Heart right ventricle (tissue), 16 donors: ENCODE data around the gene MRPL21. TPM values are rescaled to one million over a fixed set of nuclear protein-coding genes. Genes with fewer than 3 reads are reported as not detected.

ENCODE experiments used
- ATAC-seq, 8 donors: fragments of 200-7000 bp; cut with Tn5 transposase; one replicate each; pipeline ENCODE4 v1.9.1; 2020; ENCODE audit warnings: mild to moderate bottlenecking in 8 of 8, moderate library complexity in 8 of 8, moderate number of reproducible peaks in 1 of 8
- DNase-seq, 2 donors: peaks; one replicate each; pipeline ENCODE4 v3.0.0-alpha.2; 2020
- H3K27ac ChIP-seq, 10 donors: fragments of 200-600 bp; sonication (generic) in 2 of 10; one replicate each; pipeline versions ENCODE4 v1.5.0 to v1.8.0; 2020 to 2022; ENCODE audit warnings: mild to moderate bottlenecking in 3 of 10
- H3K27me3 ChIP-seq, 7 donors: fragments of 200-600 bp; one replicate each; pipeline ENCODE4 v1.8.0; 2021 to 2022; ENCODE audit warnings: mild to moderate bottlenecking in 2 of 7
- H3K36me3 ChIP-seq, 9 donors: fragments of 200-600 bp; sonication (generic) in 1 of 9; one replicate each; pipeline versions ENCODE4 v1.5.0 to v1.8.0; 2020 to 2022; ENCODE audit warnings: mild to moderate bottlenecking in 2 of 9
- H3K4me1 ChIP-seq, 9 donors: fragments of 200-600 bp; sonication (generic) in 1 of 9; one replicate each; pipeline versions ENCODE4 v1.5.0 to v1.8.0; 2020 to 2022; ENCODE audit warnings: mild to moderate bottlenecking in 4 of 9
- H3K4me3 ChIP-seq, 10 donors: fragments of 200-600 bp; sonication (generic) in 2 of 10; one replicate each; pipeline versions ENCODE4 v1.5.0 to v1.8.0; 2020 to 2022; ENCODE audit warnings: mild to moderate bottlenecking in 7 of 10, moderate library complexity in 2 of 10
- H3K9me3 ChIP-seq, 11 donors: fragments of 200-600 bp in 10 of 11; sonication (generic) in 2 of 11; one replicate each; pipeline versions ENCODE4 v1.5.0 to v1.8.0; 2013 to 2022; ENCODE audit warnings: mild to moderate bottlenecking in 2 of 11, control low read depth in 1 of 11, moderate library complexity in 1 of 11
- WGBS, 2 donors: extraction: QIAGEN DNeasy Blood & Tissue Kit; methylation state at CpG; one replicate each; pipeline ENCODE4 v1.1.7; 2013; ENCODE audit warnings: inconsistent platforms in 1 of 2; 5-methylcytosine and 5-hydroxymethylcytosine counted together
- intact Hi-C, 10 donors: fragments of 100-400 bp; cut with DNase I; formaldehyde crosslinking; loops; one replicate each; pipeline versions ENCODE4 v1.11.1 to v1.14.2; 2022
- long read RNA-seq, 3 donors: library from polyadenylated mRNA; unstranded; transcript quantifications; one replicate each; pipeline ENCODE4 v2.0.0, GENCODE V29; 2020 to 2021
- polyA plus RNA-seq, 2 donors: library from polyadenylated mRNA; stranded (reverse); fragments of 200-250 nt; gene quantifications; one replicate each; pipeline ENCODE4 v1.2.3, GENCODE V29; 2013
- total RNA-seq, 10 donors: library from RNA; stranded (reverse); fragmentation: NEBNext Ultra II Directional in 3 of 10; extraction: Animal tissue kit (Norgen Biotek cat#: 25700) in 3 of 10; gene quantifications; one replicate each; pipeline versions ENCODE4 v1.2.1 to v1.2.4, GENCODE V29; 2021 to 2023
- TF ChIP-seq, protein P1 (sequence below), 9 donors: fragments of 200-600 bp; sonication (generic) in 2 of 9; IDR thresholded peaks; one replicate each; pipeline versions ENCODE4 v1.5.0 to v1.8.0; 2021 to 2022; ENCODE audit warnings: antibody characterized with exemption in 9 of 9, mild to moderate bottlenecking in 5 of 9, moderate library complexity in 1 of 9
- donor health status: Arrhythmogenic right ventricular cardiomyopathy.
- donor health status: ischemic (EF 13 %, LVEDD 7.1; RV severe dilation, severe dysfunction).
- donor health status: healthy with polysubstance abuse.
- donor health status: DM: no; HTN: yes; CAD: no.
- donor health status: DM: no; HTN: no; CAD: no.
- donor health status: ischemic (EF 25% LVEDD 6.9; RV normal size, moderate dysfunction).
- donor health status: ischemic (EF 25% LVEDD 5.7; RV mildly dilated, moderate dysfunction).
- donor health status: healthy.
- donor health status: DM: yes; HTN: yes; CAD: no.
- donor health status: Ischemic cardiomyopathy.
- donor health status: ischemic (EF 35%, LVEDD 5.7; RV mildly dilated, moderate dysfunction).
- donor health status: nonischemic (EF 11% LVEDD 7.7; RV severe dilation, severe dysfunction).
- donor health status: DM: yes; HTN: yes; CAD: no.
- donor health status: PGD.
- donor health status: ischemic (EF 29% LVEDD 5.4; RV normal size, mild dysfunction).
- donor health status: nonischemic (EF 23%, LVEDD 6.1; RV moderate dilation, normal function).

The MRPL21 gene
- total RNA-seq (100 to 1,000 TPM in 4 of 10 donors, 10 to 100 TPM in 6; 63.2 to 138 (median 96.7) TPM), polyA plus RNA-seq (100 to 1,000 TPM; 139 to 186 TPM)
- long read RNA-seq, donor 1, transcript MRPL21-201 (7 exons, 683 nt), result major isoform, 60 of 65 reads
- long read RNA-seq, donor 1, partial matches to known transcripts, result 5 of 65 reads
- long read RNA-seq, donor 1, other reads (novel, unspliced or antisense), result 0 of 65 reads
- long read RNA-seq, donor 2, transcript MRPL21-202 (7 exons, 662 nt), result minor isoform, 13 of 89 reads
- long read RNA-seq, donor 2, transcript MRPL21-201 (7 exons, 683 nt), result major isoform, 68 of 89 reads
- long read RNA-seq, donor 2, partial matches to known transcripts, result 8 of 89 reads
- long read RNA-seq, donor 2, other reads (novel, unspliced or antisense), result 0 of 89 reads
- long read RNA-seq, donor 3, partial matches to known transcripts, result 3 of 10 reads
- long read RNA-seq, donor 3, other reads (novel, unspliced or antisense), result 1 of 10 reads

DNA sequence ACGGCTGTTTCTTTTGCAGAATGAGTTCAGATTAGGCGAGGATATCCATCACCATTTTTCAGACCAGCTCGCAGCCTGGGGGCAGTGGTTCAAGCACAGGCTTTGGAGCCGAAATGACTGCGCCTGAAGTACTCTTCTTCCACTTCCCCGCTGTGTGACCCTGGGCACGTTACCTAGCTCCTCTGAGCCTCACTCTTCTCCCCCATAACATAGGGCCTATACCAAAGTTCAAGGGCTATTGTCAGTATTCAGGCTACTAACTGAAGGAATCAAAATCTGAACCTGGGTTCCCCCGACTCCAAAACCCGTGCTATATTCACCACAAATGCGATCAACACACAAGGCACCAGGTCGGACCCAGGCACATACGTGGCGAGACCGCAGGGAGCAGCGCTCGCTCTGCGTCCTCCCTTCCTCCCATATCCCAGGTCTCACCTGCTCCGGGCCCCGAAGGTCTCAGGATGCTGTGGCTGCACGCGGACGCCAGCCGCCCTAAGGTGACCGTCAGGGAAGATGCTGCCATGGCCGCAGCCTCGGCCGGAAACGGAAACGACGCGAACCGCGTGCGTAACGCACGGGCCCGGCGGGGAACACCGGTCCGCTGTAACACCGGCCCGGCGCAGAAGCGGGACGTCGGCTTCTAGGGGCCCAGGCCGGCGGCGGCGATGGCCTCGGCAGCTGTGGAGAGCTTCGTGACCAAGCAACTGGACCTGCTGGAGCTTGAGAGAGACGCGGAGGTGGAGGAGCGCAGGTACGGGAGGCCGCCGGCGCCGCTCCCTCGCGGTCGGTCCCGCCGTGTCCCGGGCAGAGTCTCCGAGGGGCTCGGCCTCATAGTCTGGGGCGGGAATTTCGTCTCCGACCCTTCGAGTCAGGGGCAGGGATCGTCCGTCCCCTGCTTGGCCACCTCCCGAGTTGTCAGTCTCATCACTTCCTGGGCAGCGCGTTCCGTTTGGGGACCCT, at the start of gene MRPL21, which contains the start of gene IGHMBP2:
Gene MRPL21, minus strand, starts transcription at position 545 of the 960 bp plus-strand sequence. Its CDS starts 22 bp downstream, at position 523.
Gene IGHMBP2, plus strand, starts transcription at position 604 of the 960 bp plus-strand sequence. Its CDS starts 62 bp downstream, at position 666.
- ATAC-seq (peak; percentile 94 to 98 (median 97)), DNase-seq (peak; percentile 83 to 84)
- TF ChIP-seq, protein P1, sequence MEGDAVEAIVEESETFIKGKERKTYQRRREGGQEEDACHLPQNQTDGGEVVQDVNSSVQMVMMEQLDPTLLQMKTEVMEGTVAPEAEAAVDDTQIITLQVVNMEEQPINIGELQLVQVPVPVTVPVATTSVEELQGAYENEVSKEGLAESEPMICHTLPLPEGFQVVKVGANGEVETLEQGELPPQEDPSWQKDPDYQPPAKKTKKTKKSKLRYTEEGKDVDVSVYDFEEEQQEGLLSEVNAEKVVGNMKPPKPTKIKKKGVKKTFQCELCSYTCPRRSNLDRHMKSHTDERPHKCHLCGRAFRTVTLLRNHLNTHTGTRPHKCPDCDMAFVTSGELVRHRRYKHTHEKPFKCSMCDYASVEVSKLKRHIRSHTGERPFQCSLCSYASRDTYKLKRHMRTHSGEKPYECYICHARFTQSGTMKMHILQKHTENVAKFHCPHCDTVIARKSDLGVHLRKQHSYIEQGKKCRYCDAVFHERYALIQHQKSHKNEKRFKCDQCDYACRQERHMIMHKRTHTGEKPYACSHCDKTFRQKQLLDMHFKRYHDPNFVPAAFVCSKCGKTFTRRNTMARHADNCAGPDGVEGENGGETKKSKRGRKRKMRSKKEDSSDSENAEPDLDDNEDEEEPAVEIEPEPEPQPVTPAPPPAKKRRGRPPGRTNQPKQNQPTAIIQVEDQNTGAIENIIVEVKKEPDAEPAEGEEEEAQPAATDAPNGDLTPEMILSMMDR (IDR thresholded peaks at IDR 0.05), result no peak
- H3K9me3 ChIP-seq, result no peaks in the 10 kb centered on the region
- H3K27ac ChIP-seq, result peak within 1 kb of the TSS; percentile 26 to 94 (median 90)
- WGBS, 2 donors, result 1% methylated on average over 64 to 78 of the region's 78 CpGs
- H3K36me3 ChIP-seq, result peaks cover 0 to 49% (median 14%) of the 10 kb centered on the region in 9 donors
- H3K4me1 ChIP-seq, result peaks cover 13 to 43% (median 34%) of the 10 kb centered on the region in 9 donors
- H3K4me3 ChIP-seq, result peak within 1 kb of the TSS; percentile 70 to 95 (median 86)
- no peaks in the 10 kb centered on the region for H3K27me3 ChIP-seq
- intact Hi-C loops, result loop anchor here in 4 of 10 donors (10.0 kb wide), 3 partner anchors 59 to 741 kb away; partner anchors contain the start of genes CCND1 (in 1 of the 4) and CPT1A (in 1 of the 4)

DNA sequence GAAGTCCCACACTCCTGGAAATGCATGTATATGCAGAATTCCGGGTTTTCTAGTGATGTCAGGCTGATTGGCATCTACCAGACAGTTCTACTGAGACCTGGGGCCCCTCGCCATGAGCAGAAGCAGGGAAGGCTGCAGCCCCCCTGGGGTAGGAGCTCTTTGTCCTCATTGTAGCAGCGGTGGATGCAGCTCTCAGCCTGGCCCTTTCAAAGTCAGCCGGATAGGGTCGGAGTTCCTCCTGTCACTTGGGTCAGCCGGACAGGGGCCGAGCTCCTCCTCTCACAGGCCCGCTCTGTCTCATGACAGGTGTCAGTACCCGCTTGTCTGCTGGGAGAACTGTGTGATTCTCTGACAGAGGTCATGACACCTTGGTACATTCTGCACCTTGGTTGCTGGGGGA, 47.1 kb upstream of the MRPL21 start:
- WGBS, 2 donors, result 80 to 82% methylated on average over 9 of the region's 9 CpGs
- H3K27ac ChIP-seq, result no peak overlapping the region

DNA sequence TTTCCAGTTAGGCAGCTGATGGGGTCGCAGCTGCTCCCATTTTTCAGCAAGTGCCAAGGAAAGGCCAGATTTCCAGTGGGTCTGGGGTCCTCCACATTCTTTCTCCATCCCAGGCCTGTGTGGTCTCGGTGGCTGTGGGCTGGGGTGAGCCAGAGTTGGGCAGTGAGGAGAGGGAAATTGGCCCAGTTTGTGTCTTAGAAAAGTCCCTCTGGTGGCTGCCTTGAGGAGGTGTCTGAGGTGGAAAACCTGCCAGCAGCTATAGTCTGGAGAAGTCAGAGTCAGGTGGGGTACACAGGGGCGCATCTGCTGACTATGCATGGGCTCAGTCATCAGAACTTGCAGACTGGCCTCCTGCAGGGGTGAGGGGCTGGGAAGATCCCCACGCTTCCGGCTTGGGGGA, 46.6 kb upstream of the MRPL21 start:
- H3K27me3 ChIP-seq, result no peaks in the 10 kb centered on the region
- 79 to 83% methylated on average over 5 of the region's 5 CpGs for WGBS, 2 donors
- ATAC-seq (no peak), DNase-seq (no peak)
- no peak overlapping the region for H3K27ac ChIP-seq
- no peaks in the 10 kb centered on the region for H3K9me3 ChIP-seq
- H3K36me3 ChIP-seq, result no peaks in the 10 kb centered on the region
- H3K4me1 ChIP-seq, result peaks cover 0 to 25% (median 11%) of the 10 kb centered on the region in 9 donors
- H3K4me3 ChIP-seq, result no peak overlapping the region
- TF ChIP-seq, protein P1 (IDR thresholded peaks at IDR 0.05), result no peak
- intact Hi-C loops, result no loop called here

More for the DNA sequence above, 47.1 kb upstream of the MRPL21 start:
- H3K9me3 ChIP-seq, result no peaks in the 10 kb centered on the region
- no peak overlapping the region for H3K4me3 ChIP-seq
- no peaks in the 10 kb centered on the region for H3K36me3 ChIP-seq
- H3K4me1 ChIP-seq, result peaks cover 0 to 30% (median 16%) of the 10 kb centered on the region in 9 donors
- ATAC-seq (no peak), DNase-seq (no peak)
- H3K27me3 ChIP-seq, result no peaks in the 10 kb centered on the region
- TF ChIP-seq, protein P1 (IDR thresholded peaks at IDR 0.05), result no peak
- intact Hi-C loops, result no loop called here

DNA sequence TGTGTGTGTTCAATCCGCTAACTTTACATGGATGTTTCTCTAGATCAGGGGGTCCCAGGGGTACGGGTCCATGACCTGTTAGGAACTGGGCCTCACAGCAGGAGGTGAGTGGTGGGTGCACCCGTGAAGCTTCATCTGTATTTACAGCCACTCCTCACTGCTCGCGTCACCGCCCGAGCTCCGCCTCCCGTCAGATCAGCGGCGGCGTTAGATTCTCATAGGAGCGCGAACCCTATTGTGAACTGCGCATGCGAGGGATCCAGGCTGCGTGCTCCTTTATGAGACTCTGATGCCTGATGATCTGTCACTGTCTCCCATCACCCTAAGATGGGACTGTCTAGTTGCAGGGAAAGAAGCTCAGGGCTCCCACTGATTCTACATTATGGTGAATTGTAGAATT, 45.3 kb upstream of the MRPL21 start:
- DNase-seq, result no peak
- Histone ChIP-seq H3K4me1 (peaks cover 0 to 20% (median 6%) of the 10 kb centered on the region in 9 donors), H3K4me3 (no peak overlapping the region), H3K27me3 (no peaks in the 10 kb centered on the region), H3K27ac (no peak overlapping the region), H3K36me3 (no peaks in the 10 kb centered on the region), H3K9me3 (no peaks in the 10 kb centered on the region)
- intact Hi-C loops, result no loop called here
- no peak for ATAC-seq
- TF ChIP-seq, protein P1 (IDR thresholded peaks at IDR 0.05), result no peak
- WGBS, 2 donors, result 92 to 96% methylated on average over 17 of the region's 17 CpGs
